IPS DF 4.7 (cell line): ENCODE data around the gene FOXP1.

Source experiments
- DNase-seq: peaks from one replicate; pipeline ENCODE4 v3.0.0-alpha.2; 2013; ENCODE audit warnings: low spot score; ENCODE audit errors: extremely low read depth

Gene FOXP1

GRCh38 chr3:71310980-71311660 lies 272.4 kb downstream of the FOXP1 start:
- DNase-seq: no peak

- DNase-seq: no peak
These were observed 273.1 kb downstream of the FOXP1 start for GRCh38 chr3:71310359-71310979.

GRCh38 chr3:71309886-71310285 lies 273.6 kb downstream of the FOXP1 start:
- DNase-seq: no peak

GRCh38 chr3:71309342-71309741 lies 274.2 kb downstream of the FOXP1 start:
- no peak for DNase-seq

- no peak for DNase-seq
These were observed 274.7 kb downstream of the FOXP1 start for GRCh38 chr3:71308836-71309235.

GRCh38 chr3:71307991-71308697 lies 275.4 kb downstream of the FOXP1 start:
- DNase-seq: no peak

GRCh38 chr3:71305231-71306206 lies 278.0 kb downstream of the FOXP1 start:
- DNase-seq: peak; percentile 79

- DNase-seq: no peak
These were observed 278.8 kb downstream of the FOXP1 start for GRCh38 chr3:71304684-71305083.

GRCh38 chr3:71304247-71304646 lies 279.3 kb downstream of the FOXP1 start:
- no peak for DNase-seq

GRCh38 chr3:71303627-71304200 lies 279.8 kb downstream of the FOXP1 start:
- no peak for DNase-seq

- DNase-seq: no peak
These were observed 280.9 kb downstream of the FOXP1 start for GRCh38 chr3:71302604-71303003.

- no peak for DNase-seq
These were observed 282.6 kb downstream of the FOXP1 start for GRCh38 chr3:71300951-71301393.

- DNase-seq: no peak
These were observed 284.4 kb downstream of the FOXP1 start for GRCh38 chr3:71299160-71299559.

GRCh38 chr3:71294919-71295318 lies 288.6 kb downstream of the FOXP1 start:
- DNase-seq: no peak

GRCh38 chr3:71290301-71290700 lies 293.2 kb downstream of the FOXP1 start:
- no peak for DNase-seq

GRCh38 chr3:71288269-71288930 lies 295.1 kb downstream of the FOXP1 start:
- DNase-seq: no peak

- no peak for DNase-seq
These were observed 298.4 kb downstream of the FOXP1 start for GRCh38 chr3:71285086-71285485.

GRCh38 chr3:71282976-71283375 lies 300.6 kb downstream of the FOXP1 start:
- no peak for DNase-seq

GRCh38 chr3:71281280-71281679 lies 302.2 kb downstream of the FOXP1 start:
- DNase-seq: no peak

- no peak for DNase-seq
These were observed 306.2 kb downstream of the FOXP1 start for GRCh38 chr3:71277341-71277740.
